ENCODE results near the gene NIPAL3.

- TF ChIP-seq TCF4 (CRISPR knock-in tag; IDR thresholded peaks at IDR 0.05; ENCODE audit: borderline replicate concordance) (no peak), ZNF565 (CRISPR knock-in tag; conservative IDR thresholded peaks at IDR 0.05; ENCODE audit: low read depth) (no peak), PATZ1 (CRISPR knock-in tag; IDR thresholded peaks at IDR 0.05; ENCODE audit: borderline replicate concordance) (no peak), BACH2 (CRISPR knock-in tag; IDR thresholded peaks at IDR 0.05; ENCODE audit: borderline replicate concordance) (no peak)
- TF ChIP-seq, protein P1, sequence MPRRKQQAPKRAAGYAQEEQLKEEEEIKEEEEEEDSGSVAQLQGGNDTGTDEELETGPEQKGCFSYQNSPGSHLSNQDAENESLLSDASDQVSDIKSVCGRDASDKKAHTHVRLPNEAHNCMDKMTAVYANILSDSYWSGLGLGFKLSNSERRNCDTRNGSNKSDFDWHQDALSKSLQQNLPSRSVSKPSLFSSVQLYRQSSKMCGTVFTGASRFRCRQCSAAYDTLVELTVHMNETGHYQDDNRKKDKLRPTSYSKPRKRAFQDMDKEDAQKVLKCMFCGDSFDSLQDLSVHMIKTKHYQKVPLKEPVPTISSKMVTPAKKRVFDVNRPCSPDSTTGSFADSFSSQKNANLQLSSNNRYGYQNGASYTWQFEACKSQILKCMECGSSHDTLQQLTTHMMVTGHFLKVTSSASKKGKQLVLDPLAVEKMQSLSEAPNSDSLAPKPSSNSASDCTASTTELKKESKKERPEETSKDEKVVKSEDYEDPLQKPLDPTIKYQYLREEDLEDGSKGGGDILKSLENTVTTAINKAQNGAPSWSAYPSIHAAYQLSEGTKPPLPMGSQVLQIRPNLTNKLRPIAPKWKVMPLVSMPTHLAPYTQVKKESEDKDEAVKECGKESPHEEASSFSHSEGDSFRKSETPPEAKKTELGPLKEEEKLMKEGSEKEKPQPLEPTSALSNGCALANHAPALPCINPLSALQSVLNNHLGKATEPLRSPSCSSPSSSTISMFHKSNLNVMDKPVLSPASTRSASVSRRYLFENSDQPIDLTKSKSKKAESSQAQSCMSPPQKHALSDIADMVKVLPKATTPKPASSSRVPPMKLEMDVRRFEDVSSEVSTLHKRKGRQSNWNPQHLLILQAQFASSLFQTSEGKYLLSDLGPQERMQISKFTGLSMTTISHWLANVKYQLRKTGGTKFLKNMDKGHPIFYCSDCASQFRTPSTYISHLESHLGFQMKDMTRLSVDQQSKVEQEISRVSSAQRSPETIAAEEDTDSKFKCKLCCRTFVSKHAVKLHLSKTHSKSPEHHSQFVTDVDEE (CRISPR knock-in tag; IDR thresholded peaks at IDR 0.05), result no peak
These were observed 23.6 kb upstream of the NIPAL3 start for GRCh38 chr1:24391882-24392603.
